ENCODE results near the gene TESK2. TPM values are rescaled to one million over a fixed set of nuclear protein-coding genes. Genes with fewer than 3 reads are reported as not detected.
A peak's percentile ranks its signal among the peaks of the same experiment; 100 is the strongest.

The TESK2 gene
- total RNA-seq, 6 donors from 2014 or later: 2.3 to 7.4 (median 5.7) TPM

- no peak for ATAC-seq (ENCODE audit: low FRiP score in 2 of 2)
- Histone ChIP-seq H3K27me3 (no peaks in the 10 kb centered on the region), H3K36me3 (no peaks in the 10 kb centered on the region), H3K4me3 (no peak overlapping the region), H3K27ac (no peak overlapping the region), H3K4me1 (peaks cover 0 to 3% (median 0%) of the 10 kb centered on the region in 4 donors), H3K9me3 (no peaks in the 10 kb centered on the region)
- no peak for DNase-seq
- WGBS, 2 donors: 82 to 87% methylated on average over 3 of the region's 3 CpGs
- TF ChIP-seq POLR2AphosphoS5 (IDR thresholded peaks at IDR 0.05) (no peak), CTCF (IDR thresholded peaks at IDR 0.05) (no peak), EP300 (IDR thresholded peaks at IDR 0.05) (no peak), POLR2A (IDR thresholded peaks at IDR 0.05) (no peak)
These were observed 90.9 kb downstream of the TESK2 start for GRCh38 chr1:45400049-45400448.

GRCh38 chr1:45397285-45397684, 93.7 kb downstream of the TESK2 start:
- Histone ChIP-seq H3K36me3 (no peaks in the 10 kb centered on the region), H3K27ac (no peak overlapping the region), H3K4me3 (no peak overlapping the region), H3K27me3 (no peaks in the 10 kb centered on the region), H3K4me1 (peaks cover 12 to 18% (median 13%) of the 10 kb centered on the region in 4 donors), H3K9me3 (no peaks in the 10 kb centered on the region)
- TF ChIP-seq POLR2A (IDR thresholded peaks at IDR 0.05) (no peak), CTCF (IDR thresholded peaks at IDR 0.05) (no peak), POLR2AphosphoS5 (IDR thresholded peaks at IDR 0.05) (no peak), EP300 (IDR thresholded peaks at IDR 0.05) (no peak)
- DNase-seq (no peak), ATAC-seq (ENCODE audit: low FRiP score in 2 of 2) (no peak)
- WGBS, 2 donors: 95% methylated on average over 4 of the region's 4 CpGs

GRCh38 chr1:45395582-45395981, 95.4 kb downstream of the TESK2 start:
- ATAC-seq (ENCODE audit: low FRiP score in 2 of 2): no peak
- 91 to 92% methylated on average over 1 of the region's 1 CpG for WGBS, 2 donors

GRCh38 chr1:45395051-45395450, 95.9 kb downstream of the TESK2 start:
- Histone ChIP-seq H3K27ac (peak overlapping the region in 1 of 4 donors; percentile 80), H3K4me3 (no peak overlapping the region), H3K4me1 (peaks cover 12 to 18% (median 13%) of the 10 kb centered on the region in 4 donors), H3K27me3 (no peaks in the 10 kb centered on the region), H3K9me3 (no peaks in the 10 kb centered on the region), H3K36me3 (no peaks in the 10 kb centered on the region)
- TF ChIP-seq EP300 (IDR thresholded peaks at IDR 0.05) (no peak), CTCF (IDR thresholded peaks at IDR 0.05) (no peak), POLR2A (IDR thresholded peaks at IDR 0.05) (no peak), POLR2AphosphoS5 (IDR thresholded peaks at IDR 0.05) (no peak)
- no peak for ATAC-seq (ENCODE audit: low FRiP score in 2 of 2)
- no peak for DNase-seq
- WGBS, 2 donors: 73 to 91% methylated on average over 2 of the region's 2 CpGs

More at GRCh38 chr1:45395582-45395981, 95.4 kb downstream of the TESK2 start:
- Histone ChIP-seq H3K27ac (no peak overlapping the region), H3K27me3 (no peaks in the 10 kb centered on the region), H3K36me3 (no peaks in the 10 kb centered on the region), H3K4me1 (peaks cover 12 to 18% (median 13%) of the 10 kb centered on the region in 4 donors), H3K4me3 (no peak overlapping the region), H3K9me3 (no peaks in the 10 kb centered on the region)
- DNase-seq: no peak
- no peak for TF ChIP-seq CTCF (IDR thresholded peaks at IDR 0.05)

GRCh38 chr1:45394342-45394741, 96.6 kb downstream of the TESK2 start:
- Histone ChIP-seq H3K4me1 (peaks cover 12 to 18% (median 13%) of the 10 kb centered on the region in 4 donors), H3K4me3 (no peak overlapping the region), H3K27ac (peak overlapping the region; percentile 68 to 82 (median 74)), H3K9me3 (no peaks in the 10 kb centered on the region), H3K36me3 (no peaks in the 10 kb centered on the region), H3K27me3 (no peaks in the 10 kb centered on the region)
- peak; percentile 15 to 33 for ATAC-seq (ENCODE audit: low FRiP score in 2 of 2)
- no peak for DNase-seq
- whole genome bisulfite sequencing, 2 donors: 36 to 46% methylated on average over 3 of the region's 3 CpGs
- TF ChIP-seq POLR2AphosphoS5 (IDR thresholded peaks at IDR 0.05) (no peak), POLR2A (IDR thresholded peaks at IDR 0.05) (no peak), EP300 (IDR thresholded peaks at IDR 0.05) (no peak), CTCF (IDR thresholded peaks at IDR 0.05) (no peak)
